ENCODE data around the gene SBSN.

GRCh38 chr19:35556025-35556590, 28.0 kb upstream of the SBSN start:
- no peak for TF ChIP-seq ELF4 (IDR thresholded peaks at IDR 0.05)
- TF ChIP-seq BHLHE40 (IDR thresholded peaks at IDR 0.05; ENCODE audit: borderline replicate concordance) = no peak
- no peak for TF ChIP-seq ARNT (IDR thresholded peaks at IDR 0.05)
- no peak for TF ChIP-seq FOXK2 (IDR thresholded peaks at IDR 0.05)
- no peak for TF ChIP-seq LEF1 (IDR thresholded peaks at IDR 0.05; ENCODE audit: borderline replicate concordance)
- TF ChIP-seq ZNF384 (IDR thresholded peaks at IDR 0.05) = no peak
- no peak for TF ChIP-seq NFRKB (IDR thresholded peaks at IDR 0.05)
- no peak for TF ChIP-seq HDGF (IDR thresholded peaks at IDR 0.05; ENCODE audit: borderline replicate concordance)

Measured in HEK293T (cell line).